GM19043 (cell line): ENCODE data around the gene RTN4R.

ENCODE experiments used
- ATAC-seq: cut with Tn5 transposase; IDR thresholded peaks from one replicate; pipeline ENCODE4 v1.9.1; 2021; ENCODE audit warnings: low read depth; ENCODE audit not compliant: unreplicated experiment

Gene RTN4R

DNA sequence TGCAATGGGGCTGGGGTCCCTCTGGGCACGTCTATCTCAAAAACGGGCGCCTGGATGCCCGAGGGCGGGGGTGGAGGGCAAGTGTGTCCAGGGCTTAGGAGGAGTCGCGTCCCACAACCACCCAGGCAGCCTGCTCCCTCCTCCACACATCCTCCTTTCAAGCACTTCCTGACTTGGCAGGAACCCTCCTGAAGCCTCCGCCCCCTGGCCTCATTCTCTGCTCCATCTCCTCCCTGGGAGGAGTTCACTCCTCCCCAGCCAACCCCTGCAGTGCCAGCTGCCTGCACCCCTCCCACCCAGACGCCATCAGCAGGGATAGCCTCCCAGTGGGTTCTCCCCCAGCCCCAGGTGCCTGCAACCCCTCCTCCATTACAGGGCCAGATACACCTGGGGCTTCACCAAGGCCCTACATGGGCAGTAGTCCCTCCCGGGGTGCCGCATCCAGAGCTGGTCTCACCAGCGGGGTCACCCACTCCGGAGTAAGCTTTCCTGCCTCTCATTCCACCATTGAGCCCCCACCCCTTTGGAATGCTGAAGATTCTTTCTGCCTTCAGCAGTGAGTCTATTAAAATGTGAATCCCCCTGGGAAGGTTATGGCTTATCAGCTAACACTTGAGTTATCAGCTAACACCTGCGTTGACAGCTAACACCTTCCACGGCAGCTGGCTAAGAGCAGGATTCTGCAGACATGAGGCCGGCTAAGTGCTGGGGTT, 24.4 kb downstream of the RTN4R start:
- no peak for ATAC-seq

DNA sequence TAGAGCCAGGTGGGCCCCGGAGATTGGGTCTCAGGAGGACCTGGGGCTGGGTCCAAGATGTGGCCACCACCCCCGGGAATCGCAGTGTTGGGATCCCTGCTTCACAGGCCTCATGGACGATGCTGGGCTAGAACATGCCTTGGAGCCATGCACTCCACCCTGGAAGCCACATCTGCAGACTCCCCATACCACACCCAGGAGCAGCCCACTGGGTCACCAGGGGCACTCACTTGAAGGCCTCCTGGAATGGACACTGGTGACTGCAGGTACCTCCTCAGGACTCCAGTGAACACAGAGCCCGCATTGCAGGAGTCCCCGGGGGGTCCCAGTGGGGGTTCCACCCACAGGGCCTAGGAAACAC, 25.0 kb downstream of the RTN4R start:
- ATAC-seq: no peak

DNA sequence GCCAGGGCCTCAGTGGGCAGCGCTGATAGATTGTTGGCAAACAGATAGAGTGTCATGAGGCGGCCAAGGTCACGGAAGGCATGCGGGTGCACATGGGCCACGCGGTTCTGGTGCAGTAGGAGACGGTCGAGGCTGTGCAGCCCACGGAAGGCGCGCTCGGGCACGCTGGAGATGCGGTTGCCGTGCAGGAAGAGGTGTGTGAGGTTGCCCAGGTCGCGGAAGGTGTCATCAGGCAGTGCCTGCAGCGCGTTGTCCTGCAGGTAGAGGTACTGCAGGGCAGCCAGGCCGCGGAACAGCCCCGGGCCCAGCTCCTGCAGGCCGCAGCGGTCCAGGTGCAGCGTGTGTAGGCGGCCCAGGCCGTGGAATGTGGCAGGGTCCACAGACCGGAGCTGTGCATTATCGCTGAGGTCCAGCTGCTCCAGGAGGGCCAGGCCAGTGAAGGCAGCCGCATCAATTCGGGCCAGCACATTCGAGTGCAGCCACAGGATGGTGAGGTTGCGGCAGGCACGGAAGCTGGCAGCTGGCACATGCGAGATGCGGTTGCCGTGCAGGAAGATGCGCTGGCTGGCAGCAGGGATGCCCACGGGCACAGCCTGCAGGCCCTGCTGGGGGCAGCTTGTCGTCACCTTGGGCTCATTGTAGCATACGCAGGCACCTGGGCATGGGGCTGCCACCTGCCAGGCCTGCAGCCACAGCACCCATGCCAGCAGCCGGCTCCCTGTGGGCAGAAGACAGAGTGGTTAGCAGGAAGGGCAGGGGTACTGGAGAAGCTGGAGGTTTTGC, 25.5 kb downstream of the RTN4R start:
- ATAC-seq: no peak

DNA sequence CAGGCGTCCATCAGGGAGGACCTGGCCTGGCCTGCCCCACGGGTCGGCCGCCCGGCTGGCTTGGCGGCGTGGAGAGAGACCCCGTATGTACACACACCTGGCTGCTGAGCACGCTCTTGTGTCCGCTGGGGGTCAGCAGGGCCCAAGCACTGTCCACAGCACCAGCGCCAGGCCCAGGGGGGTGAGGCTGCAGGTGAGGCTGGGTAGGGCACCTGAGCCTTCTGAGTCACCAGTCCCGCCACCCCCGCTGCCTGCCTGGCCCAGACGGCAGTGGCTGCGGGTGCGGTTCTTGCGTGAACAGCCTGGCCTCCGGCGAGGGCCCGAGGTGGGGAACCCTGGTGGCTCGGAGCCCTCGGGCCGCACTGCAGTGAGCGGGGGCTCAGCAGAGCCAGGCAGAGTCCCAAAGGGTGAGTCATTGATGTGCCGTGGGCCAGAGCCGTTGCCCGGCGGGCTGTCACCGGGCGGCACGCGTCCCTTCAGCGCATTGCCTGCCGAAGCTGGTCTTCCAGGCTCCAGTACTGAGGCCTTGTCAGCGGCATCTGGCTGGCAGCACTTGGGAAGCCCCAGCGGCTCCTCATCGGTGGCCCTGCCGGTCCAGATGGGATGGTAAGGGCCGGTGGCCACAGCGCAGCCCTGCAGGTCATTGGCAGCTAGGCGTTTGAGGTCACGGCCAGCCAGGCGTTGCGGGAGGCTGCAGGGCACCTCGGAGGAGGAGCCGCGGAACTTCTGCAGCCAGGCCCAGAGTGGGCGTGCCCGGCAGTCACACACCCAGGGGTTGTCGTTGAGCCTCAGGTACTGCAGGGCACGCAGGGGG, 26.3 kb downstream of the RTN4R start:
- ATAC-seq: no peak

DNA sequence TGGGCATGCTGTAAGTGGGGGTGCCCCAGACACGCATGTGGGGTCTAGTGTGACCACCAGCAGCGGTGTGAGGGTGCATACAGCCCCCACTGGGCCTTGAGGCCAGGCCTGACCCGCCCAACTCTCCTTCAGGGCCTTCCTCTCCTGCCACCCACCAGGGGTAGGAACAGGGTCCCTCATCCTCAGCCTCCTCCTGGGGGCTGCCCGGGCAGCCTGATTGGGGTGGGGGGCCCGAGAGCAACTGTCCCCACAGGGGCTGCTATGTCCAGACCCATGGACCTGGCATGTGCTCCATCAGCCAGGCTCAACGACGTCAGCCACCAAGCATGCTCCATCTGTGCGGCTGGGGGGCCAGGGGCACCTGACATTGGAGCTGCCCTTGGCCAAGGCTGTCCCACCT, 27.2 kb downstream of the RTN4R start:
- ATAC-seq: no peak

DNA sequence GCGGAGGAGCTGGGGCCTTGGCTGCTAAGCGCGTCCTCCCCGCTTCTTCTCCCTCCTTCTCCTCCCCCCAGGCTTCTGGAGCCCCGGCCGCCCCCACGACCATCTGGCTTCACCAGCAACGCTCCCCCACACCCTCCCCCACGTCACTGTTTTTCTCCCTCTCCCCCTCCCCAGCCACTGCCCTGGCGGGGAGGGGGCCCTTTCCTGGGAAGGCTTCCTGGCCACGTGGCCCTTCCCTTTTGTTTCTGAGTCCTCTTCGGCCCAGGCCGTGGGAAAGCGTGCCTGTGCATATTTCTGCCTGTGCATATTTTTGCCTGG, 27.7 kb downstream of the RTN4R start:
- no peak for ATAC-seq

DNA sequence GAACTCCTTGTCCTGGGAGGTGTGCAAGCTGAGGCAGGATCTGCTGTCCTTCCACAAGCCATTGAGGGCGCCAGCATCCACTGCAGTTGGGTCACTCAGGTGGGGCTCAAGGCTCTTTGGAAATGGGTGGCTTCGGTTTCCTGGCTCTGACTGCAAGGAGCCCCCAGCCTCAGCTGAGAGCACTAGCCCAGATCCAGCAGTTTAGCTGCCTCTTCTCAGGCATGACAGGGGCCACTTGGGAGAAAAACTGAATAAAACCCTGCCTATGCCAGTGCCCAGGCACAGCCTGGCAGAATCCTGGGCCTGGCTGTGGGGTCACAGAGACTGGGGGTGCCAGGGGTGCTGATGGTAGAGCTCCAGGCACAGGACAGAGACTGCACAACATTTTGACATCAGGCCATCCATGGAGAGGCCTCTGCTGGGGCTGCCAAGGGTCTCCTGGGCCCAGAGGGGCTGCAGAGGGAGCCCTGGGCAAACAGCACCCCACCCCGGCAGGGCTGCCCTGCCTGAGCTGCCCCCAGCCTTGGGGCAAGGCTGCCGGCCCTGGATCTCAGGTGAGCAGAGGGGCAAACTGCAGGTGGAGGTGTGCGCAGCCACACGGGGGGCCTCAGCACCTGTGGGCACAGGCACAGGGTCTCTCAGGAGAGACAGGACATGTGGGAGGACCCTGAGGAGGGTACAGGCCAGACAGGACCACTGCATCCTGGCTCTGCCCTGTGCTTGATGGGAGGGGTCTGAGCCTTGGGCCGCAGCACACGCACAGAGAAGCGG, 28.3 kb downstream of the RTN4R start:
- ATAC-seq: no peak

DNA sequence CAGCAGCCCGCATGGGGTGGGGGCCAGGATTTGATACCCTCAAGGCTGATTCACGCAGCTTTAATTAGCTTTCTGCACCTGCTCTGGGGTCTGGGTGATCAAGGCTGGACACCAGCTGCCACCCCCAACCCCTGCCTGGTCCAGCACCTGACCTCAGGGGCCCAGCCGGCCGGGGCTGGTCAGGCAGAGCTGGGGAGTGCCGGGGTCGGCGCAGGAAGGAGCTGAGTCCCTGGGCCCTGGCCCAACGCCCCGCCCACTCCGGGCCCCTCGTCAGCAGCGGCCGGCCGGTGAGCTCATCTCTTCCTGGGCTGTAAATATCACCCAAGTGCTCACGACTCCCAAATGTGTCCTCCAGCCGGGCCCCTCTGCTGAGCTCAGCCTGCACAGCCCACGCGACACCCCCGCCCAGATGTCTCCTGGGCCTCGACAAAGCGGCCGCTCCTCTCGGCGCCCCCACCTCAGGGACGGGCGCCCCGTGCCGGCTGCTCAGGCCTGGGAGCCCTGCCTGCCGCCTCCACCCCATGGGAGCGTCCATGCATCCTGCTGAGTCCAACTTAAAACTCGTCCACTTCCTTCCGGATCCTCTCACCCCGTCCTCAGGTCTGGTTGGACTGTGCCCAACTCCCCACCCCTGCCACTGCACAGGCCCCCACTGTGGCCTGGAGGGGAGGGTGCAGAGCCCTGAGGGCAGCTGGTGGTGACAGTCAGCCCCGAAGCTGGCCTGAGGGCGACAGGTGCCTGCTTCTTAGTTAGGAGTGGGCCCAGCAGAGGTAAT, 29.0 kb downstream of the RTN4R start:
- no peak for ATAC-seq

DNA sequence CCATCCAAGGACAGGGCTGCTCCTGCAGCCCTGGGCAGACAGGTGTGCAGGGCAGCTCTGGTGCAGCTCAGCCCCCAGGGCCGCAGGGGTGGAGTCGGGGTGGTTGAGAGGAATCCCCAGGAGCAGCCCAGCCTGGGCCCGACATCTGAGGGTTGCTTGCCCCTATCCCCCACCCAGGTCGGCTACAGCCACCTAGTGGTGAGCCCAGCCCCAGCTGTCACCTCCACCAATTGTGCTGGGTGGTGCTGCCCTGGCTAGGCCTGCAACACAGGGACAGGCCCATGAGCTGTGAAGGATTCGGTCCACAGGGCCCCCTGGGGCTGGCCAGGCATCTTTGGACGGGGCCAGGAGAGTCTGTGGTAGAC, 29.6 kb downstream of the RTN4R start:
- no peak for ATAC-seq

DNA sequence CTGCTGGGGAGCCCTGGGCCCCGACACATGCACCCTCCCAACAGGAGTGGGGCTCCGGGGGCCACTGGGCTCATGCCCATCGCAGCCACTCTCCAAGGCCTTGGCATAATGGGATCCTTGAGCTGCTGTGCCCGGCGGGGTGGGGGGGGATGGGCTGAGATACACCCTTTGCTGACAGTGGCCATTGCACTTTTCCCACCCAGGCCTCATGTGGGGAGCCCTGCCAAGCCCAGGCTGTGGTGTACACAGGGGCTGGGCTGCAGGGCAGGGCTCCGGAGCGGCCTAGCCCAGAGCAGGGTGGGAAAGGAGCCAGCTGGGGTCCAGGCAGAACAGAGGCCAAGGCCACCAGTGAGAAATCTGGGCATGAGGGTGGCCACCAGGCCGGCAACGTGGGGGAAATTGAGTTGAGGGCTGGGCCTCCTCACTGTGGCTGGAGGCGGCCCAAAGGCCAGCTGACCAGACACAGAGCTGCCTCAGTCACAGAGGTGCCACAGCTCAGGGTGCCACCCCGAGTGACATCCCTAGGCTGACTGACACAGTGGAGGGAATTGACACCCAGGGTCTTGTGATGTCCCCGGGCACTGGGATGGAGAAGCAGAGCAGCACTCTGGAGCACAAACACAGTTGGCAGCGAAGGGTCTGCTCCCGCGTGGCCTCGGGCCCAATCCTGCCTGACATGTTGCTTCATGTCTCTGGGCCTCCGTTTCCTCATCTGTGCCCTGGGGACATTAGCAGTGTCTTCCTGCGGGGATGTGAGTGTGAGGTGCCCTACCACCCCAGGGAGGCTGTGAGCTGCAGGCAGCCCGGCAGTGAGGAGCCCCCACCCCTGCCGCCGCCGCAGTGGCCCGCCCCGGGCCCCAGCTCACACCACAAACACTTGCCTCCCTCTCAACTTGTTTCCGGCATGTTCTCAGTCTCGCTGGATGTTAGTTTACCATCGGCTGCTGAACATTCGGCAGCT, 30.4 kb downstream of the RTN4R start:
- ATAC-seq: no peak

DNA sequence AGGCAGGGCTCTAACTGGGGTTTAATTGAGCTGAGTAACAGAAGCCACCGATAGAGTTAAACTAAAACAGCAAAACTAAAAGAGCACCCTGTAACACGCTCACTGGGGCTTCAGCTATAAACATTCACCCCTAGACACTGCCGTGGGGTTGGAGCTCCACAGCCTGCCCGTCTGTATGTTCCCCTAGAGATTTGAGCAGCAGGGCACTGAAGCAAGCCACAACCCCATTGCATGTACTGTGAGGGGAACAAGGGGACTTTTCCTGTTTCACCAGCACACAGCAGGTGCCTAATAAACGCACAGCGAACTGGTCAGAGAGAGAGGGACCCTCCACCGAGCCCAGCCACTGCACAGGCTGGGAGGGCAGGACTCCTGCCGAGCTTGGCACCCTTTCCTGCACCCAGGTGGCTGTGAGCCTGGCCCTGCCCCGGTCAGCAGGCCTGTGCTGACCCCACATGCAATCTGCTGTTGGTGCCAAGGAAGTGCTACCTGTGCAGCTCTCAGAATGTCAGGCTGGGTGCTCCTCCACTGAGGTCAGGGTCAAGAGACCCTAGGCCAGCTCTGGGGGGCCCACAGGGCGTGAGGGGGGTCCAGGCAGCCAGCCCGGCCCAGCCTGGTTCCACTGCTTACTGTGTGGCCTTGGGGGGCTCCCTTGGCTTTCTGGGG, 31.9 kb downstream of the RTN4R start:
- no peak for ATAC-seq

DNA sequence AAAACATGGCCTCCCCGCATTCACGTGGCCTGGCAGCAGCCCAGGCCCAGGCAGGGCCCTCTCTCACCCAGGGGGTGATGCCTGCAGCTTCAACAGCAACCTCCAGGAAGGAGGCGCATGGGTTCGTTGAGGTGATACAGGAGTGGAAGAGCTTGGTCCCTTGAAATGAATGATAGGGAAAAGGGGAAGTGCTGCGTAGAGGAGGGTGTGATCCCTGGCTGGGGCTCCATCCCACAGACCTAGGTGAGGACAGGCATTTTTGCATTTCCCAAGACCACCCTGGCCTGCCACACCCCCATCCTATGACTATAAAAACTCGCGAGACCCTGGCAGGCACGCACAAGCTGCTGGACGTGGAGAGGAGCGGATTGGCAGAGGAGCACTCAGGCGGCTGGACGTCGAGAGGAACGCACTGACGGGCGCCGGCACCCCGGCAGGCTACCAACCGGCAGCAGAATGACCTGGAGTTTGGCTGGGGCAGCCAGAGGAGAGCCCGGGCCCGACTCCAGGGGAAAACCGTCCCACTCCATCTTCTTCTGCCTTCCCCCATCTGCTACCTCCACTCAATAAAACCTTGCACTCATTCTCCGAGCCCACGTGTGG, 32.6 kb downstream of the RTN4R start:
- ATAC-seq: no peak

DNA sequence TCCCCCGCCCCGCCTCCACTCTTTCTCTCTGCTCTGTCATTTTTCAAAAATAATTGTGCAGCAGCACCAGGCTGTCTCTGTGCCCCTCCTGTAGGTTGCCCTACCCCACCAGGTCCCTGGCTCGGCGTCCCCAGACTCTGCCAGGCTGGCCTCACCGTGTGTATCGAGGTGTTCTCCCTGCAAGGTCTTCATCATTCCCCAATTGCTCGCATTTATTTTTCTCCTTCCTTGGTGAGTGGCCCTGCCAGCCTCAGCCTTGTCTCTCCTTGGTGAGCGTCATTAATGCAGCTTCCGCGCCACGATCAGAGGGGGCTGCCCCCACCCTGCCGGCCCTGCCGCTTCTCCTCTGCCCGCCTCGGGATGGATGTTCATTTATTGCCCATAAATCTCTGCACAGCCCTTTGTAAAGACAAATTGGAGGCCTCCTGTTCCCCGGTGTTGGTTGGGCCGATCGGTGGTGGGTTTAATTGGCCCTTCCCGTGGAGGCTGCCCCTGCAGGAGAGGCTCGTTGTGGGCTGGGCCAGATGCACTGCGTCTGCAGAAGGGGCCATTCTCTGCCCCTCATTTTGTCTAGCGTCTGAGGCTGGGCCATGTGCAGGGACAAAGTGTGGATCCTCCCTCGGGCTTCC, 33.2 kb downstream of the RTN4R start:
- ATAC-seq: no peak

DNA sequence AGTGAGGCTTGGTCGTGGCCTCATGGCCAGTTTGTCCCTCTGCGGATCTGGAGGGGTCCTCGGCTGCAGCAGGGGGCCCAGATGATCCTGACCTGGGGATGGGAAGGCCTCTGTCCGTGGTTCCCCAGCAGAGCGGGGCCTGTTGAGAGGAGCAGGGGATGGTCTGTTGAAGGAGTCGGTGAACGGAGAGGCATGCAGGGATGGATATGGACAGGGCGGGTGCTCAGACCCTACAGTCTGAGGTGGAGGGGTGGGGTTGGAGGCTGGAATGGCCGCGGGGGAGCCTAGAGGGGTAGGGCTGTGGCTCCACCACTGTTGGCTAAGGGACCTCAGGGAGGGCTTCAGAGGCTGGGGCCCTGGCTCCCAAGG, 33.8 kb downstream of the RTN4R start:
- no peak for ATAC-seq

DNA sequence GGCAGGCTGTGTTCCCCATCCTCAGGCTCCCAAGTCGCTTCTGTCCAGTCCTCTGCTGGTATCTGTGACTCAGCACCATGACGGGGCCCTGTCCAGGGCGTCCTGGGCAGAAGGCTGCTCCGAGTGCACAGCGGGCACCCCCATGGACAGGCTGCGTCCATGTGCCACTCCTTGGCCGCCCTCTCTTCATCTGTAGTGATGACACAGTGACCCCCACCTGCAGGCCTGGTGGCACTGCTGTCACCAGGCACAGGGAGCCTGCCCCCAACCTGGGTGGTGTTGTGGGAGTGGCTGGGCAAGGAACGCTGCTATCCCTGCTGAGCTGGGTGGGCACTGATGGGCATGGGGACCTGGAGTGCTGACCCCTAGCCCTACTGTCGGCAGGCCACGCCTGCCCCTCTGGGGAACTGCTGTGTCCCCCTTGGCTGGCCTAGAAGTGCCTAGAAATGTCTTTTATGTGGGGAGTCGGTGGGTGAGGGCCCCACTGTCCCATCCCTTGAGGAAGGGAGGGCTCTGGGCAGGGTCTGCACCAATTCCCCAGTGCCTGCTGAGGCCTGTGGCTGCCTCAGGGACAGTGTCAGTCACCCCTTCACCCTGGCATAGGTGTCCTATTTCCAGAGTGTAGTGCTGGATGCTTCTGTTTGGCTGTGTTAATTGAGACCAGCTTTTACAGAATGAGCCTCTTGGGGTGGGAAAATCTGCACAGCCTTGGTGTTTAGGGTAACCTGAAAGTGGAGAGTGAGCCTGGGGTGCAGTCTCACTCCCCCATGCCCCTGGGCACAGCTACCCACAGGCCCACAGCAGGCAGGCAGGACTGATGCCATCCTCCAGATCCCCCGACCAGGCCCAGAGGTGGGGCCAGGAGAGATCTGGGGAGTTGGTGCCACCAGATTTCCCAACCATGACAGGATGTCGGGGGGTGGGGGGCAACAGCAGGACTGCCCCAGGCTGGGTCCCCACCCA, 34.5 kb downstream of the RTN4R start:
- ATAC-seq: no peak

DNA sequence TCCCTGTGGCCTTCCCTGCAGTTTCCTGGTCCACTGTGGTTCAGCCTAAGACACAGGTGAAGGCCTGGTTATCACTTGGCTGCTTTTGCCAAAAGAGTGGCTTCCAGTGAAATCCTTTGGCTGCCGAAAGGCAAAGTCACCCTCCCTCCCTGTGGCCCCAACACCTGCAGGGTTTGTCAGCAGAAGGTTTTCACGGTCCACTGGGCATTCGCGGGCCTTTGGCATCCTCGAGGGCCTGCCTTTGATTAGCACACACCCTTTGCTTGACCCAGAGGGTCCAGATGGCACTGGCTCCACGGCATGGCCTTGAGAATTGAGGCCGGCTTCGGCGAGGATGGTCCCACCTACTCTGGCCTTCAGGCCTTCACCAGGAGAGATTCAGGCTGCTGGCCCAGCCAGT, 35.3 kb downstream of the RTN4R start:
- ATAC-seq: no peak

DNA sequence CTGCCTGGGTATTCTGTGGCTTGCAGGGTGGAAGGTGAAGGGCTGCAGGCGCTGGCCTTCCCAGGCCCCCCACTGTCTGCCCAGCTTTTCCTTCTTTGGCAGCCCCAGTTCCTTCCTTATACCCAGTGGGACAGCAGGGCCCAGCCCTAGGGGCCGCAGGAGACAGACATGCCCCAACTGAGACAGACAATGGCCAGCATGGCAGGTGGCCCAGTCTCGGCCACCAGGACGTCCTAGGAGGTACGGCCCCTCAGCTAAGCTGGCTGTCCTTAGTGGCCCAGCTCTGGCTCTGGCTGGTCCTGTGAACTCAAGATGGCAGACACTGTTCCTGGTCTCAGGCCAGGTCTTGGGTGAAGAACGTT, 35.9 kb downstream of the RTN4R start:
- ATAC-seq: no peak
